Vagina (tissue), 2 donors: Measurements from ENCODE around the gene SLCO1B3.

Experiments used
- POLR2A ChIP-seq, 2 donors: fragments of 450-650 bp; IDR thresholded peaks; one replicate each; pipeline ENCODE4 v1.6.1; 2017; ENCODE audit warnings: antibody characterized with exemption in 2 of 2, mild to moderate bottlenecking in 2 of 2, moderate library complexity in 2 of 2
- TF ChIP-seq, protein P1 (sequence below), 3 experiments: fragments of 450-650 bp in 2 of 3; fragments of 200-600 bp in 1 of 3; sonication (generic) in 1 of 3; IDR thresholded peaks; one replicate each; pipeline ENCODE4 v1.5.1; 2017 to 2019; ENCODE audit warnings: antibody characterized with exemption in 3 of 3, mild to moderate bottlenecking in 2 of 3, moderate library complexity in 2 of 3

DNA sequence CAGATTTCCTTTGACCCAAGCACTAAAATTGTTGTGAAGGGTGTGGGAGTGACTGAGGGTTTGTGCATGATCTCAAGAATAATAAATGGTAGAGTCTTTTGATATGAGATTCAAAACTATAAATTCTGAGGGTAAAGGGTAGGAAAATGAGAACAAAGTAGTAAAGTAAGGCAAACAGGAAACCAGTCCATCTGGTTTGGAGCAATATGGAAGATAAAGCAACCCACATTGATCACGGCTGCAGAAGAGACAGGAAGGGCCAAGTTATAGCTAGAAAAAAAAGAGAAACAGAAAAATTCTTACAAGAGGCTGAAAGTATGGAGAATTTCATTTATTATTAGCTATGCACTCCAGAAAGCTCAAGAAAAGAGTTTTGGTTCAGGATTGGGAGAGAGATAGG, 4.6 kb upstream of the SLCO1B3 start:
- no peak for TF ChIP-seq POLR2A (IDR thresholded peaks at IDR 0.05)
- TF ChIP-seq, protein P1, sequence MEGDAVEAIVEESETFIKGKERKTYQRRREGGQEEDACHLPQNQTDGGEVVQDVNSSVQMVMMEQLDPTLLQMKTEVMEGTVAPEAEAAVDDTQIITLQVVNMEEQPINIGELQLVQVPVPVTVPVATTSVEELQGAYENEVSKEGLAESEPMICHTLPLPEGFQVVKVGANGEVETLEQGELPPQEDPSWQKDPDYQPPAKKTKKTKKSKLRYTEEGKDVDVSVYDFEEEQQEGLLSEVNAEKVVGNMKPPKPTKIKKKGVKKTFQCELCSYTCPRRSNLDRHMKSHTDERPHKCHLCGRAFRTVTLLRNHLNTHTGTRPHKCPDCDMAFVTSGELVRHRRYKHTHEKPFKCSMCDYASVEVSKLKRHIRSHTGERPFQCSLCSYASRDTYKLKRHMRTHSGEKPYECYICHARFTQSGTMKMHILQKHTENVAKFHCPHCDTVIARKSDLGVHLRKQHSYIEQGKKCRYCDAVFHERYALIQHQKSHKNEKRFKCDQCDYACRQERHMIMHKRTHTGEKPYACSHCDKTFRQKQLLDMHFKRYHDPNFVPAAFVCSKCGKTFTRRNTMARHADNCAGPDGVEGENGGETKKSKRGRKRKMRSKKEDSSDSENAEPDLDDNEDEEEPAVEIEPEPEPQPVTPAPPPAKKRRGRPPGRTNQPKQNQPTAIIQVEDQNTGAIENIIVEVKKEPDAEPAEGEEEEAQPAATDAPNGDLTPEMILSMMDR (IDR thresholded peaks at IDR 0.05), result no peak
